Parathyroid adenoma (tissue), 2 donors: ENCODE measurements around the gene TAAR9.
A peak's percentile ranks its signal among the peaks of the same experiment; 100 is the strongest.
"Not testable (repeated sequence)": the region's sequence is repeated elsewhere in the genome, so short reads cannot be mapped to it uniquely, and the experiment has no call there.

Source experiments
- H2AFZ ChIP-seq: fragments of 300-600 bp; sonication (generic); one replicate; pipeline ENCODE4 v1.7.0; 2017; ENCODE audit warnings: antibody characterized with exemption, mild to moderate bottlenecking
- H3K27ac ChIP-seq: fragments of 300-600 bp; sonication (generic); one replicate; pipeline ENCODE4 v1.7.0; 2017
- H3K27me3 ChIP-seq: fragments of 300-600 bp; sonication (generic); one replicate; pipeline ENCODE4 v1.7.0; 2017; ENCODE audit warnings: low read length; ENCODE audit not compliant: control insufficient read depth, insufficient read depth
- H3K36me3 ChIP-seq: fragments of 300-600 bp; sonication (generic); one replicate; pipeline ENCODE4 v1.7.0; 2017; ENCODE audit warnings: low read length; ENCODE audit not compliant: control insufficient read depth, insufficient read depth
- H3K4me1 ChIP-seq: fragments of 300-600 bp; sonication (generic); one replicate; pipeline ENCODE4 v1.7.0; 2017; ENCODE audit warnings: control low read depth
- H3K4me2 ChIP-seq: fragments of 300-600 bp; sonication (generic); one replicate; pipeline ENCODE4 v1.7.0; 2017; ENCODE audit warnings: low read length
- H3K4me3 ChIP-seq: fragments of 300-600 bp; sonication (generic); one replicate; pipeline ENCODE4 v1.7.0; 2017; ENCODE audit warnings: low read depth, low read length
- H3K79me2 ChIP-seq: fragments of 300-600 bp; sonication (generic); one replicate; pipeline ENCODE4 v1.7.0; 2017; ENCODE audit warnings: control low read depth
- H3K9ac ChIP-seq: fragments of 300-600 bp; sonication (generic); one replicate; pipeline ENCODE4 v1.7.0; 2017; ENCODE audit warnings: mild to moderate bottlenecking
- H3K9me3 ChIP-seq: fragments of 300-600 bp; sonication (generic); one replicate; pipeline ENCODE4 v1.7.0; 2017; ENCODE audit warnings: low read length; ENCODE audit not compliant: control insufficient read depth
- TF ChIP-seq, protein P1 (sequence below): fragments of 300-600 bp; sonication (generic); IDR thresholded peaks from one replicate; pipeline ENCODE4 v1.7.0; 2017; ENCODE audit warnings: antibody characterized with exemption, mild to moderate bottlenecking
- donor health status: primary hyperparathyroidism.

The TAAR9 gene

DNA sequence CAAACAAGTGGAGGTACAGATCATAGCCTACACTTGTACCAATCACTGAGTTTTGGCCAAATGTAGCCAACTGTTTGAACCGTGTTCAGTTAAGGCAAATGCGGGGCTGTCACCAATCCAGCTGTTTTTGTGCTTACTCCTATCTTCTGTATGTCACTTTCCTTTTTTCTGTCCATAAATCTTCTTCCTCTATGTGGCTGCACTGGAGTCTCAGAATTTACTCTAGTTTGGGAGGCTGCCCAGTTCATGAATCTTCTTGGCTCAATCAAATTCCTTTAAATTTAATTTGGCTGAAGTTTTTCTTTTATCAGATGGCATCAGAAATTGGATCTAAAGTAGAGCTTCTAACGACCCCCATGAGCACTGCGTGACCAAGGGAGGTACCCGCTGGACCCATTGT, 13.4 kb upstream of the TAAR9 start:
- no peaks in the 10 kb centered on the region for H3K79me2 ChIP-seq
- TF ChIP-seq, protein P1, sequence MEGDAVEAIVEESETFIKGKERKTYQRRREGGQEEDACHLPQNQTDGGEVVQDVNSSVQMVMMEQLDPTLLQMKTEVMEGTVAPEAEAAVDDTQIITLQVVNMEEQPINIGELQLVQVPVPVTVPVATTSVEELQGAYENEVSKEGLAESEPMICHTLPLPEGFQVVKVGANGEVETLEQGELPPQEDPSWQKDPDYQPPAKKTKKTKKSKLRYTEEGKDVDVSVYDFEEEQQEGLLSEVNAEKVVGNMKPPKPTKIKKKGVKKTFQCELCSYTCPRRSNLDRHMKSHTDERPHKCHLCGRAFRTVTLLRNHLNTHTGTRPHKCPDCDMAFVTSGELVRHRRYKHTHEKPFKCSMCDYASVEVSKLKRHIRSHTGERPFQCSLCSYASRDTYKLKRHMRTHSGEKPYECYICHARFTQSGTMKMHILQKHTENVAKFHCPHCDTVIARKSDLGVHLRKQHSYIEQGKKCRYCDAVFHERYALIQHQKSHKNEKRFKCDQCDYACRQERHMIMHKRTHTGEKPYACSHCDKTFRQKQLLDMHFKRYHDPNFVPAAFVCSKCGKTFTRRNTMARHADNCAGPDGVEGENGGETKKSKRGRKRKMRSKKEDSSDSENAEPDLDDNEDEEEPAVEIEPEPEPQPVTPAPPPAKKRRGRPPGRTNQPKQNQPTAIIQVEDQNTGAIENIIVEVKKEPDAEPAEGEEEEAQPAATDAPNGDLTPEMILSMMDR, result no peak
- H3K4me1 ChIP-seq, result no peaks in the 10 kb centered on the region
- H3K27ac ChIP-seq, result no peak overlapping the region
- no peak overlapping the region for H3K9ac ChIP-seq
- no peaks in the 10 kb centered on the region for H3K27me3 ChIP-seq
- H3K4me2 ChIP-seq, result no peak overlapping the region
- no peaks in the 10 kb centered on the region for H3K9me3 ChIP-seq
- no peaks in the 10 kb centered on the region for H3K36me3 ChIP-seq
- H3K4me3 ChIP-seq, result no peak overlapping the region
- no peak overlapping the region for H2AFZ ChIP-seq

DNA sequence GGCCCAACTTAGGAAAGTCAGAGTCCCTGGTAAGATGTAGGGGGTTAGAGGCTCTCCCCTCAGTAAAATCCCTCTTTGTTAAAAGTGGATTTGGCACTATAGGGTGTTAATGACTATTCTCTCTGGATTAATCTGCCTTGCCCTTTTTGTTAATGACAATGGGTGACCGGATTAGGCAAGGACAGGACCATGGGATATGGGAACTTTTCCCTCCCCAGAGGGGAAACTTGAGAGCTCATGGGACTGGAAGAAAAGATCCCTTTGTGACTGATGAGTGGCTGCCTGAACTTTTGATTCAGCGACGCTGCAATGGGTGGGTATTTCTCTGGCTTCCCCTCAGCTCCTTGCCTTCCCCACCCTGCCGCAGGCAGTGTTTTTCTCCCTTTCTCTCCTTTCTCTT, 12.2 kb upstream of the TAAR9 start:
- Histone ChIP-seq H3K4me2 (no peak overlapping the region), H3K9me3 (no peaks in the 10 kb centered on the region), H3K27ac (no peak overlapping the region), H3K36me3 (no peaks in the 10 kb centered on the region), H3K9ac (no peak overlapping the region), H3K79me2 (no peaks in the 10 kb centered on the region), H3K4me1 (no peaks in the 10 kb centered on the region), H2AFZ (no peak overlapping the region), H3K27me3 (no peaks in the 10 kb centered on the region), H3K4me3 (no peak overlapping the region)
- TF ChIP-seq, protein P1, result no peak

DNA sequence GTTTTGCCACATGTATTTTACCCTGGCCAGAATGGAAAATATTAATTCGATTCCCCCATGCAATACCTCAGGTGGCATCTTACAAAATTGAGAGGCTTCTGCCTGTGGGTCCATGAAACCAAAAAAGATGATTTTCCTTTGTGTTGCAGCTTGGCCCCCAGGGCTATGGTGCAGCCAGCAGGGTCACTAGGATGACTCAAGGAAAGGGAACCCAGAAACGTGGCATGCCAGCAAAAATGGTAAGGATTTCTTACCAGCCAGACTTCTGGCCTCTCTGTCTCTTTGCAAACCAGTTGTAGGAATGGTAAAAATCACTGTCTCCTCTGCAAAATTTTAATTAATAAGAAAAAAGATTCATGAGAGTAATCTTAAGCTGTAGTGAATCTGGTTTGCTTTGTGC, 11.6 kb upstream of the TAAR9 start:
- Histone ChIP-seq H3K27me3 (no peaks in the 10 kb centered on the region), H3K4me3 (no peak overlapping the region), H3K36me3 (no peaks in the 10 kb centered on the region), H3K9me3 (no peaks in the 10 kb centered on the region), H3K79me2 (no peaks in the 10 kb centered on the region), H3K9ac (no peak overlapping the region), H3K4me1 (no peaks in the 10 kb centered on the region), H3K4me2 (no peak overlapping the region), H3K27ac (no peak overlapping the region), H2AFZ (no peak overlapping the region)
- TF ChIP-seq, protein P1, result no peak

DNA sequence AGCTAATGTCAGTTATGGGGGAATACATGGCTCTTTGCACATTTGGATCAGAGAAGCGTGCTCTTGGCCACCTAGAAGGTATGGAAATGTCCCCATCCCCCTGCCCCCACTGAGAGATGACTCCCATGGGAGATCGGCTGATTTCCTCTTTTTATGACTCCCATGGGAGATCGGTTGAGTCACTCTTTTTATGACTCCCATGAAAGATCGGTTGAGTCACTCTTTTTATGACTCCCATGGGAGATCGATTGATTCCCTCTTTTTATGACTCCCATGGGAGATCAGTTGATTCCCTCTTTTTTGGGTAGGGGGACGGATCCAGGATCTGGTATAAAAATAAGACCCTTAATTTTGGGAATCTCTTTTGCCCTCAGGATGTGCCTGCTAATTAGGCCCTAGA, 10.3 kb upstream of the TAAR9 start:
- TF ChIP-seq, protein P1, result no peak
- Histone ChIP-seq H3K79me2 (no peaks in the 10 kb centered on the region), H3K9ac (no peak overlapping the region), H2AFZ (no peak overlapping the region), H3K27me3 (no peaks in the 10 kb centered on the region), H3K4me1 (no peaks in the 10 kb centered on the region), H3K4me2 (no peak overlapping the region), H3K27ac (no peak overlapping the region), H3K36me3 (no peaks in the 10 kb centered on the region), H3K4me3 (no peak overlapping the region), H3K9me3 (no peaks in the 10 kb centered on the region)

DNA sequence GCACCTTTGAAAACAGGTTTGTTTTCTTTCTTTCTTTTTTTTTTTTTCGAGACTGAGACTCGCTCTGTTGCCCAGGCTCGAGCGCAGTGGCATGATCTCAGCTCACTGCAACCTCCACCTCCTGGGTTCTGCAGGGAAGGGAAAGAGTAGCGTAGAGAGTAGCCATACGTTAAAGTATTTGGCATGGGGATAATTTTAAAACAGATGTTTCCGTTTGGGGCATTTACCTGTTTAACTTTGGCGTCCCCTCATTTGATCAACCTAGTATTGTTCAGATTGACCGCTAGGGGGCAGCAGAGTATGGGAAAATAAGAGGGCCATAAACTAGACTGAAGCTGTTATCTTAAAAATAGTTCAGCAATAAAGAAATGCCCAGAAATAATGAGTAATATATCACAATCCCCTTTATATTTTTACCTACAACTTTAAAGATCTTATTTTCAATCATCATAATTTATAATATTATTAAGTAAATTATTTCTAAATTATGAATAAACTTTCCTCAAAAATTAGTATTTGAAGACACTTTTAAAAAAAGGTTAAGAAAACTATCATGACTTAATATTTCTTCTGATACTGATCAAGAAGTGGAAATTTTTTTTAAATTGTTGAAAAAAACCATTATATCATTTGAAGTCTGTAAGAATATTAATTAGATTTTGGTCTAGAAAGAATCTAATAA, 7.6 kb upstream of the TAAR9 start:
- Histone ChIP-seq H3K27me3 (no peaks in the 10 kb centered on the region), H3K36me3 (no peaks in the 10 kb centered on the region), H3K4me1 (no peaks in the 10 kb centered on the region), H3K79me2 (no peaks in the 10 kb centered on the region), H2AFZ (no peak overlapping the region), H3K9me3 (no peaks in the 10 kb centered on the region), H3K4me3 (peak overlapping the region; percentile 19), H3K9ac (no peak overlapping the region), H3K27ac (no peak overlapping the region), H3K4me2 (peak overlapping the region; percentile 34)
- TF ChIP-seq, protein P1, result peak; percentile 77

DNA sequence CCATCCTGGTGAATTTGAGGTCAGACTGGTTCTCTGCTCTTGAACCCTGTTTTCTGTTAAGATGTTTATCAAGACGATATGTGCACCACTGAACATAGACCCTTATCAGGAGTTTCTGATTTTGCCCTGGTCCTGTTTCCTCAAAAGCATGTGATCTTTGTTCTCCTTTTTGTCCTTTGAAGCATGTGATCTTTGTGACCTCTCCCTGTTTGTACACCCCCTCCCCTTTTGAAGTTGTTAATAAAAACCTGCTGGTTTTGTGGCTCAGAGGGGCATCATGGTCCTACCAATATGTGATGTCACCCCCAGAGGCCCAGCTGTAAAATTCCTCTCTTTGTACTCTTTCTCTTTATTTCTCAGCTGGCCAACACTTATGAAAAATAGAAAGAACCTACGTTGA, 3.5 kb upstream of the TAAR9 start:
- not testable (repeated sequence) for H3K4me1 ChIP-seq, H3K27me3 ChIP-seq, H3K36me3 ChIP-seq, H3K9ac ChIP-seq, H3K4me2 ChIP-seq, H3K9me3 ChIP-seq, H3K4me3 ChIP-seq, H2AFZ ChIP-seq, H3K27ac ChIP-seq, H3K79me2 ChIP-seq
